ENCODE measurements around the gene FAM83C. TPM values are rescaled to one million over a fixed set of nuclear protein-coding genes. Genes with fewer than 3 reads are reported as not detected.

Gene FAM83C
- total RNA-seq, 1 donor from 2014 or later, result not detected

DNA sequence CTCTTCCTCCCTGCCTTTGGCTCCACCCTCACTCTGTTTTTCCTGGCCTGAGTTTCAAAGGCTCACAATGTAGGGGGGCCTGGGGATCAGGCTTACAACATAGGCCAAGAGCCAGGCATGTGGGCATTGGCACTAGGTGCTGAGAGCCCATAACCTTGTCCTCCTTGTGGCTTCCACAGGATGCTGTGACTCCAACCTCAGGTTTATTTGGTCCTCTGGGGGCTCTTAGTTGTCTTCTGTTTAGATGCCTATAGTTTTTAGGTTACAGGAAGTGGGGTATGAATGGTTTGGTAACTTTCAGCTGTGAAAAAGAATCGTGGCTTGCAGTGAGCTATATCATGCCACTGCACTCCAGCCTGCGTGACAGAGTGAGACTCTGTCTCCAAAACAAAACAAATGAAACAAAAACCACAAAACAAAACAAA is 40.2 kb downstream of the FAM83C start:
- H3K9me3 Mint-ChIP-seq (ENCODE audit: unreplicated experiment), result no peaks in the 10 kb centered on the region
- no peak overlapping the region for H3K4me3 Mint-ChIP-seq (ENCODE audit: unreplicated experiment)
- H3K36me3 Mint-ChIP-seq (ENCODE audit: unreplicated experiment), result no peaks in the 10 kb centered on the region
- H3K27me3 Mint-ChIP-seq (ENCODE audit: unreplicated experiment), result no peaks in the 10 kb centered on the region
- no peak overlapping the region for H3K27ac Mint-ChIP-seq (ENCODE audit: unreplicated experiment)
- no peaks in the 10 kb centered on the region for H3K4me1 Mint-ChIP-seq (ENCODE audit: low read depth, unreplicated experiment)
- DNase-seq, result no peak
- TF ChIP-seq, protein P1, sequence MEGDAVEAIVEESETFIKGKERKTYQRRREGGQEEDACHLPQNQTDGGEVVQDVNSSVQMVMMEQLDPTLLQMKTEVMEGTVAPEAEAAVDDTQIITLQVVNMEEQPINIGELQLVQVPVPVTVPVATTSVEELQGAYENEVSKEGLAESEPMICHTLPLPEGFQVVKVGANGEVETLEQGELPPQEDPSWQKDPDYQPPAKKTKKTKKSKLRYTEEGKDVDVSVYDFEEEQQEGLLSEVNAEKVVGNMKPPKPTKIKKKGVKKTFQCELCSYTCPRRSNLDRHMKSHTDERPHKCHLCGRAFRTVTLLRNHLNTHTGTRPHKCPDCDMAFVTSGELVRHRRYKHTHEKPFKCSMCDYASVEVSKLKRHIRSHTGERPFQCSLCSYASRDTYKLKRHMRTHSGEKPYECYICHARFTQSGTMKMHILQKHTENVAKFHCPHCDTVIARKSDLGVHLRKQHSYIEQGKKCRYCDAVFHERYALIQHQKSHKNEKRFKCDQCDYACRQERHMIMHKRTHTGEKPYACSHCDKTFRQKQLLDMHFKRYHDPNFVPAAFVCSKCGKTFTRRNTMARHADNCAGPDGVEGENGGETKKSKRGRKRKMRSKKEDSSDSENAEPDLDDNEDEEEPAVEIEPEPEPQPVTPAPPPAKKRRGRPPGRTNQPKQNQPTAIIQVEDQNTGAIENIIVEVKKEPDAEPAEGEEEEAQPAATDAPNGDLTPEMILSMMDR (IDR thresholded peaks at IDR 0.05; ENCODE audit: partially characterized antibody, unreplicated experiment), result no peak

DNA sequence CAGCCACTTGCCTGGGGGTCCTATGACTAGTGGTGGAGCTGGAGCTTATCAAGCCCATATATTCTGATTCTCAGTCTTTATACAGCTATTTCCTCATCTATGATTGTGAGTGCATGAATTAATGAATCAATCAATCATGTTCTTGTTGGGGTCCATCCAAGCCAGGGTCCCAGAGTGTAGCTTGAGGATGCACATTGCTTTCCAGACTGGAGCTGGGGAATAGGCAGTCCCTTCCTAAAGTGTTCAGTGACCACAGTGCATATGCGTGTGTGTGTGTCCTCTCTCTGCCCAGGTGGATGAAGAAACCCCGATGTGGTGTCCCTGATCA is 40.6 kb downstream of the FAM83C start:
- TF ChIP-seq, protein P1 (IDR thresholded peaks at IDR 0.05; ENCODE audit: partially characterized antibody, unreplicated experiment), result no peak
- H3K4me3 Mint-ChIP-seq (ENCODE audit: unreplicated experiment), result no peak overlapping the region
- H3K27ac Mint-ChIP-seq (ENCODE audit: unreplicated experiment), result no peak overlapping the region
- no peaks in the 10 kb centered on the region for H3K27me3 Mint-ChIP-seq (ENCODE audit: unreplicated experiment)
- H3K36me3 Mint-ChIP-seq (ENCODE audit: unreplicated experiment), result no peaks in the 10 kb centered on the region
- no peak for DNase-seq
- no peaks in the 10 kb centered on the region for H3K9me3 Mint-ChIP-seq (ENCODE audit: unreplicated experiment)
- no peaks in the 10 kb centered on the region for H3K4me1 Mint-ChIP-seq (ENCODE audit: low read depth, unreplicated experiment)

DNA sequence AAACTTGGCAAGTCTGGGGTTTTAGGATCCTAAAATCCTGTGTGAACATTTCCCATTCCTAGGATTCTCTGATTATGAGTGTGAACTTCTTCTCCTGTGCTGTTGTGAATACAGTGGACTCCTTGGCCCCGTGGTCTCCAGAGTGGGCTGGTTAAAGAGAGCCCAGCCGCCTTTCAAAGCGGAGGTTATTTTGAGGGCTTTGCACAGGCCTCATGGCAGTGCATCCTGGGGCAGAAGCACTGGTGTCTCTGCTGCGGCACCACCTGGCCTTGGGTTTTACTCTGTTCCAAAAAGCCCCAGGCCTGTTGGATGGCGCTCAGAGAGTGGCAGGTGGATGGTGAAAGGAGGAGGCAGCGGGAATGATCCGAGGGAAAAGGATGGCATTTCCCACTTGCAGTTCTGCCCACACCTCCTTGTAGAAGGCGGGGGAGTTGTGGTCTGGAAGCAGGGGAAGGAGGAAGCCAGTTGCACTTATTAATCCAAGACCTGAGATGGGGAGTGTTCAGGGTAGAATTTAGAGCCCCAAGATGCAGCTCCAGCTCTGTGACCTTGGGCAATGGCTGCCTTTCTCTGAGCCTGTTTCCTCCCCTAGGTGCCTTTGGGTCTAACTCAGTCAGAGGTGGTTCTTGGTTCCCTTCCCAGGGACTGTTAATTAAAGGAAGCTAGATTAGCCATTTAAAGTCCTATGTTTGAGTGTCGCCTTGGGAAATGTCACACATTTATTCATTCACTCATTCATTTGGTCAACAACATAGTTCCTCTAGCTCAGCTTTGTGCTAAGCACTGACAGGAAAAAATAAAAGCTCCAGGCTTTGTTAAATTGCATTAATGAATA is 43.4 kb downstream of the FAM83C start:
- Mint-ChIP-seq H3K9me3 (ENCODE audit: unreplicated experiment) (no peaks in the 10 kb centered on the region), H3K27me3 (ENCODE audit: unreplicated experiment) (no peaks in the 10 kb centered on the region), H3K36me3 (ENCODE audit: unreplicated experiment) (no peaks in the 10 kb centered on the region), H3K27ac (ENCODE audit: unreplicated experiment) (no peak overlapping the region), H3K4me1 (ENCODE audit: low read depth, unreplicated experiment) (no peaks in the 10 kb centered on the region), H3K4me3 (ENCODE audit: unreplicated experiment) (no peak overlapping the region)
- no peak for DNase-seq
- TF ChIP-seq, protein P1 (IDR thresholded peaks at IDR 0.05; ENCODE audit: partially characterized antibody, unreplicated experiment), result no peak

DNA sequence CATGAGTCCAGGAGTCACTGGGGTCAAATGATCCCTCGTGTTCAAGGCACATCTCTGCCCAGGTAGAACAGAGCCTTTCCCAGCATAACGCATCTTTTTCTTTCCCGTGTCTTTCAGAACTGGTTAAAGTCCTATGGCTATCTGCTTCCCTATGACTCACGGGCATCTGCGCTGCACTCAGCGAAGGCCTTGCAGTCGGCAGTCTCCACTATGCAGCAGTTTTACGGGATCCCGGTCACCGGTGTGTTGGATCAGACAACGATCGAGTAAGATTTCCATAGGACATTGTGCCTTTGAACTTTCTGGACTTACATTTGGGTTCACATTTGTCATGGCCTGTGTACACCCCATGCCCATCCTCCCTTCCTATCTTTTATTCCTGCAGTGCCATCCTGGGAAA is 45.5 kb downstream of the FAM83C start:
- no peak for DNase-seq
- no peak overlapping the region for H3K4me3 Mint-ChIP-seq (ENCODE audit: unreplicated experiment)
- no peaks in the 10 kb centered on the region for H3K36me3 Mint-ChIP-seq (ENCODE audit: unreplicated experiment)
- H3K27ac Mint-ChIP-seq (ENCODE audit: unreplicated experiment), result no peak overlapping the region
- no peaks in the 10 kb centered on the region for H3K9me3 Mint-ChIP-seq (ENCODE audit: unreplicated experiment)
- TF ChIP-seq, protein P1 (IDR thresholded peaks at IDR 0.05; ENCODE audit: partially characterized antibody, unreplicated experiment), result no peak
- no peaks in the 10 kb centered on the region for H3K4me1 Mint-ChIP-seq (ENCODE audit: low read depth, unreplicated experiment)
- H3K27me3 Mint-ChIP-seq (ENCODE audit: unreplicated experiment), result no peaks in the 10 kb centered on the region

DNA sequence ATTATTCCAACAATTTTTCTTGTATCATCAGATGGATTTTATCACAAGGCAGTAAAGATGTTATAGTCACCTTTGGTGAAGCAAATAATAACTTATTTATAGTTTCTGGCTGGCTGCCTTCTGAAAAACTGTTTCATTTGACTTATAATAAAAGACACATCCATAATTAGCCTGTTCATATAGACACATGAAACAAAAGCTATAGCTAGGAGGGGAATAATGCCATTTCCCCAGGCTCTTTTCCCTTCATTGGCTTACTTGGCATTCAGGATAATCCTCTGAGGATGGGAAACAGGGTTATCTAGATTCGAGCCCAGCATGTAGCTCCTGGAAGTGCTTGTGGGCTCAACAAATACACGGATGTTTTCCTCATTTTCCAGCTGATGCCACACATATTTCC is 48.2 kb downstream of the FAM83C start:
- Mint-ChIP-seq H3K9me3 (ENCODE audit: unreplicated experiment) (peaks cover 2% of the 10 kb centered on the region), H3K4me3 (ENCODE audit: unreplicated experiment) (no peak overlapping the region), H3K27me3 (ENCODE audit: unreplicated experiment) (no peaks in the 10 kb centered on the region), H3K36me3 (ENCODE audit: unreplicated experiment) (no peaks in the 10 kb centered on the region), H3K4me1 (ENCODE audit: low read depth, unreplicated experiment) (peaks cover 1% of the 10 kb centered on the region), H3K27ac (ENCODE audit: unreplicated experiment) (no peak overlapping the region)
- TF ChIP-seq, protein P1 (IDR thresholded peaks at IDR 0.05; ENCODE audit: partially characterized antibody, unreplicated experiment), result no peak
- DNase-seq, result no peak
